ENCODE results near the gene NELFB. TPM values are rescaled to one million over a fixed set of nuclear protein-coding genes. Genes with fewer than 3 reads are reported as not detected.

Gene NELFB
- total and polyA plus RNA-seq, 9 of the 15 experiments (the other 6 are each of a cell fraction or from before 2014, with no cell fraction given), result 0.24 to 84.0 (median 29.7) TPM

DNA sequence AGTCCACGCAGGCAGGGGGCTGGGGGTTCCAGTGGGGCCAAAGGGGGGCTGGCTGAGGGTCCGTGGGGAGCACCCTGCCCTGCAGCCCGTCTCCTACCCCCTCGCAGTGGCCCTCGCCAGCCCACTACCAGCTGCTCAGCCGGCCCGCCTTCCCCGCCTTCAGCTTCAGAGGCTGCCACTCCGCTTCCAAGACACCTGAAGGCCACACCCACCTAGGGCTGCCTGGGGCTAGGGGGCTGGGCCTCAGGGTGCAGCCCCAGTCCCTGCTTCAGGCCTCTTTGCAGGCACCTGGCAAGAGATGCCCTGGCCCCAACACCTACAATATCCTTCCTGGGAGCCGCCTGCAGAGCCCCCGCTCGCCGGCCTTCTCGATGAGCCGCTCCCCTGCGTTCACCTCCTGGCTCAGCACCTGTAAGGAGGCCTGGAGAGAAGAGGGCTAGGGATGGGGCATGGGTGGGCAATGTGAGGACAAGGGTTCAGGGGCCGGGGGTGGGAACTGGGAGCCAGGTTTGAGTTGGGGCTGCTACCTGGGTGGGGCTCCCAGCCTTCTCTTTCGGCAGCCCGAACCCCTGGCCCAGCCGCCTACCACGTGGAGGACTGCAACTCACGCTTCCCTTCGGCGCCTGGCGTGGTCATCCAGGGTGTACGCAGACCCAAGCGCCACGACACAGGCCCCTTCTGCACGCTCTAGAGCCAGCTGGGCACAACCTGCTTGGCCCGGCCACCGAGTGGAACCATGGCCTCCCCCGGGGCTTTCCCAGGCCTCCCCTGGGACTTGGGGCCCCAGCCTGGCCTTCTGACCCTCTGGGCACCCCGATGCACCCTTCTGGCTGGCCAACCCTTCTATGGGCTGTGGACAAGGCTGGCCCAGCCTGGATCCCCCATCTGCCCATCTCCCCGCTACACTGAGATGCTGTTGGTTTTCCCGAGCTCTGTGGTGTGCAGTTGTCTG is 2.3 kb upstream of the NELFB start:
- Histone ChIP-seq H3K9me1 (ENCODE audit: control insufficient read depth, insufficient read depth, low read length) (no peaks in the 10 kb centered on the region), H3K4me2 (ENCODE audit: insufficient read depth, low read length) (0 out of 2 replicates have a peak overlapping the region, but pooled peaks have one; percentile 97), H4K20me1 (replicated peaks; ENCODE audit: control insufficient read depth, insufficient read depth, low read length) (no peaks in the 10 kb centered on the region; the same call in 1 of the 2 replicates), H3K4me3 (no peak overlapping the region), H3K9ac (ENCODE audit: insufficient read depth in 1 of 2, low read depth in 2 of 2, low read length in 2 of 2) (peak overlapping the region in 1 of 2 experiments; percentile 95; a peak in 2 of 4 replicates), H3K27me3 (ENCODE audit: control insufficient read depth in 2 of 2, insufficient read depth in 2 of 2, low read length in 2 of 2) (no peaks in the 10 kb centered on the region), H3K9me3 (replicated peaks; ENCODE audit: control insufficient read depth, insufficient read depth, low read depth, low read length) (no peaks in the 10 kb centered on the region), H3K36me3 (ENCODE audit: control insufficient read depth, insufficient read depth, low read length) (peaks cover 14% of the 10 kb centered on the region), H3K27ac (ENCODE audit: extremely low read depth, low read depth, low read length) (no peak overlapping the region), H3K79me2 (ENCODE audit: control insufficient read depth, insufficient read depth, low read length) (peaks cover 33% of the 10 kb centered on the region), H2AFZ (ENCODE audit: low read depth, low read length) (no peak overlapping the region), H3K4me1 (replicated peaks in 1 of 2; ENCODE audit: control insufficient read depth in 2 of 2, insufficient read depth in 2 of 2, low read length in 2 of 2) (peaks cover 13 to 70% of the 10 kb centered on the region in 2 experiments)
- intact Hi-C loops (cut with micrococcal nuclease) (no loop called here), in situ Hi-C loops (cut with MboI) (no loop called here)
- CTCF ChIA-PET (ENCODE audit: low intra/inter-chr PET ratio), result no interaction called here
- WGBS (ENCODE audit: insufficient coverage, low coverage, missing lambda C conversion rate), result 82% methylated on average over 28 of the region's 35 CpGs
- POLR2A ChIA-PET, result interaction anchor here (0.6 to 8.3 kb wide), 4 partner anchors 10 to 123 kb away, joined by 3 to 221 read pairs (median 4); partner anchors contain the start of gene TUBB4B
- peak; percentile 44 for ATAC-seq
- no TSS peak for BruUV-seq (replicated peaks)
- FAIRE-seq, result no peak
- DNase-seq (ENCODE audit: extremely low read depth in 1 of 4, low spot score in 3 of 4), result peak; percentile 48 to 56 (median 52)
- TF ChIP-seq, protein P1, sequence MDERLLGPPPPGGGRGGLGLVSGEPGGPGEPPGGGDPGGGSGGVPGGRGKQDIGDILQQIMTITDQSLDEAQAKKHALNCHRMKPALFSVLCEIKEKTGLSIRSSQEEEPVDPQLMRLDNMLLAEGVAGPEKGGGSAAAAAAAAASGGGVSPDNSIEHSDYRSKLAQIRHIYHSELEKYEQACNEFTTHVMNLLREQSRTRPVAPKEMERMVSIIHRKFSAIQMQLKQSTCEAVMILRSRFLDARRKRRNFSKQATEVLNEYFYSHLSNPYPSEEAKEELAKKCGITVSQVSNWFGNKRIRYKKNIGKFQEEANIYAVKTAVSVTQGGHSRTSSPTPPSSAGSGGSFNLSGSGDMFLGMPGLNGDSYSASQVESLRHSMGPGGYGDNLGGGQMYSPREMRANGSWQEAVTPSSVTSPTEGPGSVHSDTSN (CRISPR knock-in tag; IDR thresholded peaks at IDR 0.05; ENCODE audit: low read depth), result no peak
- TF ChIP-seq, protein P1 (tag; conservative IDR thresholded peaks at IDR 0.05; ENCODE audit: low read depth), result no peak
- TF ChIP-seq, protein P2, sequence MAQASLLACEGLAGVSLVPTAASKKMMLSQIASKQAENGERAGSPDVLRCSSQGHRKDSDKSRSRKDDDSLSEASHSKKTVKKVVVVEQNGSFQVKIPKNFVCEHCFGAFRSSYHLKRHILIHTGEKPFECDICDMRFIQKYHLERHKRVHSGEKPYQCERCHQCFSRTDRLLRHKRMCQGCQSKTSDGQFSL (CRISPR knock-in tag; IDR thresholded peaks at IDR 0.05), result no peak
- TF ChIP-seq, protein P2 (tag; IDR thresholded peaks at IDR 0.05), result no peak
- TF ChIP-seq ZFP1 (CRISPR knock-in tag; IDR thresholded peaks at IDR 0.05) (no peak), PTTG1 (tag; IDR thresholded peaks at IDR 0.05; ENCODE audit: low read depth) (no peak), MTA2 (IDR thresholded peaks at IDR 0.05; ENCODE audit: low read depth) (no peak), ZNF174 (CRISPR knock-in tag; IDR thresholded peaks at IDR 0.05) (no peak), RNF2 (IDR thresholded peaks at IDR 0.05) (no peak), BRD9 (IDR thresholded peaks at IDR 0.05; ENCODE audit: low read depth, partially characterized antibody) (no peak)
- TF ChIP-seq, protein P3, sequence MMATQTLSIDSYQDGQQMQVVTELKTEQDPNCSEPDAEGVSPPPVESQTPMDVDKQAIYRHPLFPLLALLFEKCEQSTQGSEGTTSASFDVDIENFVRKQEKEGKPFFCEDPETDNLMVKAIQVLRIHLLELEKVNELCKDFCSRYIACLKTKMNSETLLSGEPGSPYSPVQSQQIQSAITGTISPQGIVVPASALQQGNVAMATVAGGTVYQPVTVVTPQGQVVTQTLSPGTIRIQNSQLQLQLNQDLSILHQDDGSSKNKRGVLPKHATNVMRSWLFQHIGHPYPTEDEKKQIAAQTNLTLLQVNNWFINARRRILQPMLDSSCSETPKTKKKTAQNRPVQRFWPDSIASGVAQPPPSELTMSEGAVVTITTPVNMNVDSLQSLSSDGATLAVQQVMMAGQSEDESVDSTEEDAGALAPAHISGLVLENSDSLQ (IDR thresholded peaks at IDR 0.05), result peak; percentile 85
- TF ChIP-seq, protein P4, sequence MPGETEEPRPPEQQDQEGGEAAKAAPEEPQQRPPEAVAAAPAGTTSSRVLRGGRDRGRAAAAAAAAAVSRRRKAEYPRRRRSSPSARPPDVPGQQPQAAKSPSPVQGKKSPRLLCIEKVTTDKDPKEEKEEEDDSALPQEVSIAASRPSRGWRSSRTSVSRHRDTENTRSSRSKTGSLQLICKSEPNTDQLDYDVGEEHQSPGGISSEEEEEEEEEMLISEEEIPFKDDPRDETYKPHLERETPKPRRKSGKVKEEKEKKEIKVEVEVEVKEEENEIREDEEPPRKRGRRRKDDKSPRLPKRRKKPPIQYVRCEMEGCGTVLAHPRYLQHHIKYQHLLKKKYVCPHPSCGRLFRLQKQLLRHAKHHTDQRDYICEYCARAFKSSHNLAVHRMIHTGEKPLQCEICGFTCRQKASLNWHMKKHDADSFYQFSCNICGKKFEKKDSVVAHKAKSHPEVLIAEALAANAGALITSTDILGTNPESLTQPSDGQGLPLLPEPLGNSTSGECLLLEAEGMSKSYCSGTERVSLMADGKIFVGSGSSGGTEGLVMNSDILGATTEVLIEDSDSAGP (CRISPR knock-in tag; IDR thresholded peaks at IDR 0.05), result no peak
- TF ChIP-seq, protein P5, sequence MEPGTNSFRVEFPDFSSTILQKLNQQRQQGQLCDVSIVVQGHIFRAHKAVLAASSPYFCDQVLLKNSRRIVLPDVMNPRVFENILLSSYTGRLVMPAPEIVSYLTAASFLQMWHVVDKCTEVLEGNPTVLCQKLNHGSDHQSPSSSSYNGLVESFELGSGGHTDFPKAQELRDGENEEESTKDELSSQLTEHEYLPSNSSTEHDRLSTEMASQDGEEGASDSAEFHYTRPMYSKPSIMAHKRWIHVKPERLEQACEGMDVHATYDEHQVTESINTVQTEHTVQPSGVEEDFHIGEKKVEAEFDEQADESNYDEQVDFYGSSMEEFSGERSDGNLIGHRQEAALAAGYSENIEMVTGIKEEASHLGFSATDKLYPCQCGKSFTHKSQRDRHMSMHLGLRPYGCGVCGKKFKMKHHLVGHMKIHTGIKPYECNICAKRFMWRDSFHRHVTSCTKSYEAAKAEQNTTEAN (CRISPR knock-in tag; IDR thresholded peaks at IDR 0.05), result no peak
